ENCODE results near the gene SHROOM1. TPM values are rescaled to one million over a fixed set of nuclear protein-coding genes. Genes with fewer than 3 reads are reported as not detected.

The SHROOM1 gene
- total and polyA plus RNA-seq, 9 of the 15 experiments (the other 6 are each of a cell fraction or from before 2014, with no cell fraction given), result 0.44 to 26.5 (median 11.9) TPM

DNA sequence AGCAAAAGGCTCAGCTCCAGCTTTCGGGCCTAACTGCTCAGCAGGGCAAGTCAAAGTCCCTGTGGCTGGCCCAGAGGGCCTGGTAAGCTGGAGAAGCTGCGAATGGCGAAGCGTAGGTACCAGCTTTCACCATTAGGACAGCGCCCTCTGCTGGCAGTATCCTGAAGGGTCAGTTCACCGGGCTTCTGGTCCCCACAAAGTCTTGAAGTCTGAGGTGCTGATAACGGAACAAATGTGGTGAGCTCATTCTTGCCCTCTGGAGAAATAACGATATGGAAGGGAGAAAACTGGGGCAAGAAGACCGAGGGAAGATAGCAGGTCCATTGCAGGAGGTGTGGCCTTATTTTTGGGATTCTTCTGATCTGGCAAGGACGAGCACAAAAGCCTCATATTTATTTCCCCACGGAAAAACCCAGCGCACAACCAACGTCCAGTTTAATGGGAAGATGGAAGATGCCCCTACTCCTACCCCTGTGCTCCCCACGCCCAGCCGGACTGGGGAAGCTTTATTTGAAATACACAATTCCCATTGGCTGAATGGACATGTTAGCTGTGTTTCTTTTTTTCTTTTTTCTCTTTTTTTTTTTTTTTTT lies 10.2 kb downstream of the SHROOM1 start (continued):
- TF ChIP-seq, protein P1, sequence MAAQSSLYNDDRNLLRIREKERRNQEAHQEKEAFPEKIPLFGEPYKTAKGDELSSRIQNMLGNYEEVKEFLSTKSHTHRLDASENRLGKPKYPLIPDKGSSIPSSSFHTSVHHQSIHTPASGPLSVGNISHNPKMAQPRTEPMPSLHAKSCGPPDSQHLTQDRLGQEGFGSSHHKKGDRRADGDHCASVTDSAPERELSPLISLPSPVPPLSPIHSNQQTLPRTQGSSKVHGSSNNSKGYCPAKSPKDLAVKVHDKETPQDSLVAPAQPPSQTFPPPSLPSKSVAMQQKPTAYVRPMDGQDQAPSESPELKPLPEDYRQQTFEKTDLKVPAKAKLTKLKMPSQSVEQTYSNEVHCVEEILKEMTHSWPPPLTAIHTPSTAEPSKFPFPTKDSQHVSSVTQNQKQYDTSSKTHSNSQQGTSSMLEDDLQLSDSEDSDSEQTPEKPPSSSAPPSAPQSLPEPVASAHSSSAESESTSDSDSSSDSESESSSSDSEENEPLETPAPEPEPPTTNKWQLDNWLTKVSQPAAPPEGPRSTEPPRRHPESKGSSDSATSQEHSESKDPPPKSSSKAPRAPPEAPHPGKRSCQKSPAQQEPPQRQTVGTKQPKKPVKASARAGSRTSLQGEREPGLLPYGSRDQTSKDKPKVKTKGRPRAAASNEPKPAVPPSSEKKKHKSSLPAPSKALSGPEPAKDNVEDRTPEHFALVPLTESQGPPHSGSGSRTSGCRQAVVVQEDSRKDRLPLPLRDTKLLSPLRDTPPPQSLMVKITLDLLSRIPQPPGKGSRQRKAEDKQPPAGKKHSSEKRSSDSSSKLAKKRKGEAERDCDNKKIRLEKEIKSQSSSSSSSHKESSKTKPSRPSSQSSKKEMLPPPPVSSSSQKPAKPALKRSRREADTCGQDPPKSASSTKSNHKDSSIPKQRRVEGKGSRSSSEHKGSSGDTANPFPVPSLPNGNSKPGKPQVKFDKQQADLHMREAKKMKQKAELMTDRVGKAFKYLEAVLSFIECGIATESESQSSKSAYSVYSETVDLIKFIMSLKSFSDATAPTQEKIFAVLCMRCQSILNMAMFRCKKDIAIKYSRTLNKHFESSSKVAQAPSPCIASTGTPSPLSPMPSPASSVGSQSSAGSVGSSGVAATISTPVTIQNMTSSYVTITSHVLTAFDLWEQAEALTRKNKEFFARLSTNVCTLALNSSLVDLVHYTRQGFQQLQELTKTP (IDR thresholded peaks at IDR 0.05; ENCODE audit: low read depth in 1 of 2, partially characterized antibody in 2 of 2), result peak in 1 of 2 experiments; percentile 22
- peak; percentile 77 for TF ChIP-seq ZNF24 (IDR thresholded peaks at IDR 0.05)
- TF ChIP-seq ZNF134 (CRISPR knock-in tag; conservative IDR thresholded peaks at IDR 0.05), result peak; percentile 90
- 0 out of 2 replicates have a peak, but pooled peaks have one; percentile 53 for TF ChIP-seq HNRNPUL1 (IDR thresholded peaks at IDR 0.05; ENCODE audit: low read length)
- TF ChIP-seq, protein P2, sequence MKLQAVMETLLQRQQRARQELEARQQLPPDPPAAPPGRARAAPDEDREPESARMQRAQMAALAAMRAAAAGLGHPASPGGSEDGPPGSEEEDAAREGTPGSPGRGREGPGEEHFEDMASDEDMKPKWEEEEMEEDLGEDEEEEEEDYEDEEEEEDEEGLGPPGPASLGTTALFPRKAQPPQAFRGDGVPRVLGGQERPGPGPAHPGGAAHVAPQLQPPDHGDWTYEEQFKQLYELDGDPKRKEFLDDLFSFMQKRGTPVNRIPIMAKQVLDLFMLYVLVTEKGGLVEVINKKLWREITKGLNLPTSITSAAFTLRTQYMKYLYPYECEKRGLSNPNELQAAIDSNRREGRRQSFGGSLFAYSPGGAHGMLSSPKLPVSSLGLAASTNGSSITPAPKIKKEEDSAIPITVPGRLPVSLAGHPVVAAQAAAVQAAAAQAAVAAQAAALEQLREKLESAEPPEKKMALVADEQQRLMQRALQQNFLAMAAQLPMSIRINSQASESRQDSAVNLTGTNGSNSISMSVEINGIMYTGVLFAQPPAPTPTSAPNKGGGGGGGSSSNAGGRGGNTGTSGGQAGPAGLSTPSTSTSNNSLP (IDR thresholded peaks at IDR 0.05; ENCODE audit: borderline replicate concordance, low read depth, low read length), result no peak
- TF ChIP-seq, protein P3, sequence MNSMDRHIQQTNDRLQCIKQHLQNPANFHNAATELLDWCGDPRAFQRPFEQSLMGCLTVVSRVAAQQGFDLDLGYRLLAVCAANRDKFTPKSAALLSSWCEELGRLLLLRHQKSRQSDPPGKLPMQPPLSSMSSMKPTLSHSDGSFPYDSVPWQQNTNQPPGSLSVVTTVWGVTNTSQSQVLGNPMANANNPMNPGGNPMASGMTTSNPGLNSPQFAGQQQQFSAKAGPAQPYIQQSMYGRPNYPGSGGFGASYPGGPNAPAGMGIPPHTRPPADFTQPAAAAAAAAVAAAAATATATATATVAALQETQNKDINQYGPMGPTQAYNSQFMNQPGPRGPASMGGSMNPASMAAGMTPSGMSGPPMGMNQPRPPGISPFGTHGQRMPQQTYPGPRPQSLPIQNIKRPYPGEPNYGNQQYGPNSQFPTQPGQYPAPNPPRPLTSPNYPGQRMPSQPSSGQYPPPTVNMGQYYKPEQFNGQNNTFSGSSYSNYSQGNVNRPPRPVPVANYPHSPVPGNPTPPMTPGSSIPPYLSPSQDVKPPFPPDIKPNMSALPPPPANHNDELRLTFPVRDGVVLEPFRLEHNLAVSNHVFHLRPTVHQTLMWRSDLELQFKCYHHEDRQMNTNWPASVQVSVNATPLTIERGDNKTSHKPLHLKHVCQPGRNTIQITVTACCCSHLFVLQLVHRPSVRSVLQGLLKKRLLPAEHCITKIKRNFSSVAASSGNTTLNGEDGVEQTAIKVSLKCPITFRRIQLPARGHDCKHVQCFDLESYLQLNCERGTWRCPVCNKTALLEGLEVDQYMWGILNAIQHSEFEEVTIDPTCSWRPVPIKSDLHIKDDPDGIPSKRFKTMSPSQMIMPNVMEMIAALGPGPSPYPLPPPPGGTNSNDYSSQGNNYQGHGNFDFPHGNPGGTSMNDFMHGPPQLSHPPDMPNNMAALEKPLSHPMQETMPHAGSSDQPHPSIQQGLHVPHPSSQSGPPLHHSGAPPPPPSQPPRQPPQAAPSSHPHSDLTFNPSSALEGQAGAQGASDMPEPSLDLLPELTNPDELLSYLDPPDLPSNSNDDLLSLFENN (IDR thresholded peaks at IDR 0.05; ENCODE audit: low read depth in 2 of 2, low read length in 2 of 2), result 0 out of 4 replicates have a peak, but pooled peaks of 1 of the 2 experiments have one; percentile 8
- TF ChIP-seq ATF1 (CRISPR knock-in tag; IDR thresholded peaks at IDR 0.05), result no peak
- TF ChIP-seq ATF1 (tag; IDR thresholded peaks at IDR 0.05), result 0 out of 2 replicates have a peak, but pooled peaks have one; percentile 37
- peak in 1 of 2 experiments; percentile 55; a peak in 2 of 4 replicates for TF ChIP-seq TBL1XR1 (IDR thresholded peaks at IDR 0.05; ENCODE audit: low read length in 2 of 2)
- TF ChIP-seq POLR2AphosphoS2 (IDR thresholded peaks at IDR 0.05; ENCODE audit: low read length), result 0 out of 2 replicates have a peak, but pooled peaks have one; percentile 51
- TF ChIP-seq, protein P4, sequence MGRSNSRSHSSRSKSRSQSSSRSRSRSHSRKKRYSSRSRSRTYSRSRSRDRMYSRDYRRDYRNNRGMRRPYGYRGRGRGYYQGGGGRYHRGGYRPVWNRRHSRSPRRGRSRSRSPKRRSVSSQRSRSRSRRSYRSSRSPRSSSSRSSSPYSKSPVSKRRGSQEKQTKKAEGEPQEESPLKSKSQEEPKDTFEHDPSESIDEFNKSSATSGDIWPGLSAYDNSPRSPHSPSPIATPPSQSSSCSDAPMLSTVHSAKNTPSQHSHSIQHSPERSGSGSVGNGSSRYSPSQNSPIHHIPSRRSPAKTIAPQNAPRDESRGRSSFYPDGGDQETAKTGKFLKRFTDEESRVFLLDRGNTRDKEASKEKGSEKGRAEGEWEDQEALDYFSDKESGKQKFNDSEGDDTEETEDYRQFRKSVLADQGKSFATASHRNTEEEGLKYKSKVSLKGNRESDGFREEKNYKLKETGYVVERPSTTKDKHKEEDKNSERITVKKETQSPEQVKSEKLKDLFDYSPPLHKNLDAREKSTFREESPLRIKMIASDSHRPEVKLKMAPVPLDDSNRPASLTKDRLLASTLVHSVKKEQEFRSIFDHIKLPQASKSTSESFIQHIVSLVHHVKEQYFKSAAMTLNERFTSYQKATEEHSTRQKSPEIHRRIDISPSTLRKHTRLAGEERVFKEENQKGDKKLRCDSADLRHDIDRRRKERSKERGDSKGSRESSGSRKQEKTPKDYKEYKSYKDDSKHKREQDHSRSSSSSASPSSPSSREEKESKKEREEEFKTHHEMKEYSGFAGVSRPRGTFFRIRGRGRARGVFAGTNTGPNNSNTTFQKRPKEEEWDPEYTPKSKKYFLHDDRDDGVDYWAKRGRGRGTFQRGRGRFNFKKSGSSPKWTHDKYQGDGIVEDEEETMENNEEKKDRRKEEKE (IDR thresholded peaks at IDR 0.05; ENCODE audit: borderline replicate concordance in 1 of 2, control insufficient read depth in 1 of 2, low read depth in 2 of 2, low read length in 1 of 2), result 0 out of 4 replicates have a peak, but pooled peaks of 1 of the 2 experiments have one; percentile 28
- TF ChIP-seq, protein P5, sequence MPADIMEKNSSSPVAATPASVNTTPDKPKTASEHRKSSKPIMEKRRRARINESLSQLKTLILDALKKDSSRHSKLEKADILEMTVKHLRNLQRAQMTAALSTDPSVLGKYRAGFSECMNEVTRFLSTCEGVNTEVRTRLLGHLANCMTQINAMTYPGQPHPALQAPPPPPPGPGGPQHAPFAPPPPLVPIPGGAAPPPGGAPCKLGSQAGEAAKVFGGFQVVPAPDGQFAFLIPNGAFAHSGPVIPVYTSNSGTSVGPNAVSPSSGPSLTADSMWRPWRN (IDR thresholded peaks at IDR 0.05; ENCODE audit: low read depth), result no peak
- no peak for TF ChIP-seq HDAC1 (IDR thresholded peaks at IDR 0.05)

All from K562 (cell line).